ENCODE measurements around the gene FRMD8.

Gene FRMD8

GRCh38 chr11:65424205-65425104 is 38.0 kb downstream of the FRMD8 start:
- peak in 1 of 2 donors; percentile 70 for DNase-seq (ENCODE audit: low read depth in 2 of 2)

- DNase-seq (ENCODE audit: low read depth in 2 of 2) = peak; percentile 74
Observed at GRCh38 chr11:65425105-65425970, 38.9 kb downstream of the FRMD8 start.

- DNase-seq (ENCODE audit: low read depth in 2 of 2) = no peak
Observed at GRCh38 chr11:65425971-65426838, 39.8 kb downstream of the FRMD8 start.

GRCh38 chr11:65426839-65427690 is 40.6 kb downstream of the FRMD8 start:
- DNase-seq (ENCODE audit: low read depth in 2 of 2) = no peak

GRCh38 chr11:65427691-65428577 is 41.5 kb downstream of the FRMD8 start:
- DNase-seq (ENCODE audit: low read depth in 2 of 2) = no peak

GRCh38 chr11:65428578-65429067 is 42.2 kb downstream of the FRMD8 start:
- DNase-seq (ENCODE audit: low read depth in 2 of 2) = no peak

- DNase-seq (ENCODE audit: low read depth in 2 of 2) = no peak
Observed at GRCh38 chr11:65429068-65429681, 42.7 kb downstream of the FRMD8 start.

- no peak for DNase-seq (ENCODE audit: low read depth in 2 of 2)
Observed at GRCh38 chr11:65429724-65430405, 43.4 kb downstream of the FRMD8 start.

GRCh38 chr11:65430406-65431217 is 44.2 kb downstream of the FRMD8 start:
- DNase-seq (ENCODE audit: low read depth in 2 of 2) = no peak

- DNase-seq (ENCODE audit: low read depth in 2 of 2) = no peak
Observed at GRCh38 chr11:65431451-65432099, 45.1 kb downstream of the FRMD8 start.

GRCh38 chr11:65432100-65432650 is 45.7 kb downstream of the FRMD8 start:
- DNase-seq (ENCODE audit: low read depth in 2 of 2) = no peak

- no peak for DNase-seq (ENCODE audit: low read depth in 2 of 2)
Observed at GRCh38 chr11:65432686-65433582, 46.5 kb downstream of the FRMD8 start.

GRCh38 chr11:65433657-65434056 is 47.2 kb downstream of the FRMD8 start:
- no peak for DNase-seq (ENCODE audit: low read depth in 2 of 2)

GRCh38 chr11:65434057-65434666 is 47.7 kb downstream of the FRMD8 start:
- DNase-seq (ENCODE audit: low read depth in 2 of 2) = no peak
